ENCODE data around the gene CPS1.

DNA sequence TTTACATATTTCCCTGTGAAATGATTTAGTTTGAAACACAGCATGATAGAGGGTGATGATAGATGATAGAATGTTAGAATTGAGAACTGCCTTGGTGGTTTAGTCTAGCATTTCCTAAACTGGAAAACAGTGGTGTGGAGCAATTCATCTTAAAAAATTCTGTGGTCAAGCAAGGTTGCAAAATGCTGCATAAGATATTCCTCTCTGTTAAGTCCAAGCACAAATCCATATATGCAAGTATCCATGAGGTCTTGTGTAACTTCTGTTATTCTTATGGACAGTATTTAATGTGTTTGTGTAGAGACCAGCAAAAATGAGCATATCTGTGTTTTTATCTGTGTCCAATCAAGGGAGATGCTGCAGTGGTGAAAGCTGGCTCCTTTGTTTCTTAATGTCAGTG is 30.0 kb downstream of the CPS1 start:
- TF ChIP-seq EZH2phosphoT487 (IDR thresholded peaks at IDR 0.05; ENCODE audit: unreplicated experiment) = no peak
- TF ChIP-seq, protein P1, sequence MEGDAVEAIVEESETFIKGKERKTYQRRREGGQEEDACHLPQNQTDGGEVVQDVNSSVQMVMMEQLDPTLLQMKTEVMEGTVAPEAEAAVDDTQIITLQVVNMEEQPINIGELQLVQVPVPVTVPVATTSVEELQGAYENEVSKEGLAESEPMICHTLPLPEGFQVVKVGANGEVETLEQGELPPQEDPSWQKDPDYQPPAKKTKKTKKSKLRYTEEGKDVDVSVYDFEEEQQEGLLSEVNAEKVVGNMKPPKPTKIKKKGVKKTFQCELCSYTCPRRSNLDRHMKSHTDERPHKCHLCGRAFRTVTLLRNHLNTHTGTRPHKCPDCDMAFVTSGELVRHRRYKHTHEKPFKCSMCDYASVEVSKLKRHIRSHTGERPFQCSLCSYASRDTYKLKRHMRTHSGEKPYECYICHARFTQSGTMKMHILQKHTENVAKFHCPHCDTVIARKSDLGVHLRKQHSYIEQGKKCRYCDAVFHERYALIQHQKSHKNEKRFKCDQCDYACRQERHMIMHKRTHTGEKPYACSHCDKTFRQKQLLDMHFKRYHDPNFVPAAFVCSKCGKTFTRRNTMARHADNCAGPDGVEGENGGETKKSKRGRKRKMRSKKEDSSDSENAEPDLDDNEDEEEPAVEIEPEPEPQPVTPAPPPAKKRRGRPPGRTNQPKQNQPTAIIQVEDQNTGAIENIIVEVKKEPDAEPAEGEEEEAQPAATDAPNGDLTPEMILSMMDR (conservative IDR thresholded peaks at IDR 0.05; ENCODE audit: low read depth in 2 of 2) = no peak
- no peak for TF ChIP-seq CREB1 (CRISPR knock-in tag; IDR thresholded peaks at IDR 0.05; ENCODE audit: low read depth)
- no peak for TF ChIP-seq EZH2 (IDR thresholded peaks at IDR 0.05; ENCODE audit: low read depth, unreplicated experiment)
- TF ChIP-seq POLR2AphosphoS5 (IDR thresholded peaks at IDR 0.05; ENCODE audit: low read depth) = no peak
- TF ChIP-seq ZNF331 (CRISPR knock-in tag; IDR thresholded peaks at IDR 0.05; ENCODE audit: low read depth) = no peak
- TF ChIP-seq, protein P2, sequence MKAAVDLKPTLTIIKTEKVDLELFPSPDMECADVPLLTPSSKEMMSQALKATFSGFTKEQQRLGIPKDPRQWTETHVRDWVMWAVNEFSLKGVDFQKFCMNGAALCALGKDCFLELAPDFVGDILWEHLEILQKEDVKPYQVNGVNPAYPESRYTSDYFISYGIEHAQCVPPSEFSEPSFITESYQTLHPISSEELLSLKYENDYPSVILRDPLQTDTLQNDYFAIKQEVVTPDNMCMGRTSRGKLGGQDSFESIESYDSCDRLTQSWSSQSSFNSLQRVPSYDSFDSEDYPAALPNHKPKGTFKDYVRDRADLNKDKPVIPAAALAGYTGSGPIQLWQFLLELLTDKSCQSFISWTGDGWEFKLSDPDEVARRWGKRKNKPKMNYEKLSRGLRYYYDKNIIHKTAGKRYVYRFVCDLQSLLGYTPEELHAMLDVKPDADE (IDR thresholded peaks at IDR 0.05) = no peak
- TF ChIP-seq NANOG (IDR thresholded peaks at IDR 0.05; ENCODE audit: borderline replicate concordance) = no peak
- TF ChIP-seq JUNB (IDR thresholded peaks at IDR 0.05; ENCODE audit: unreplicated experiment) = no peak
- TF ChIP-seq, protein P3, sequence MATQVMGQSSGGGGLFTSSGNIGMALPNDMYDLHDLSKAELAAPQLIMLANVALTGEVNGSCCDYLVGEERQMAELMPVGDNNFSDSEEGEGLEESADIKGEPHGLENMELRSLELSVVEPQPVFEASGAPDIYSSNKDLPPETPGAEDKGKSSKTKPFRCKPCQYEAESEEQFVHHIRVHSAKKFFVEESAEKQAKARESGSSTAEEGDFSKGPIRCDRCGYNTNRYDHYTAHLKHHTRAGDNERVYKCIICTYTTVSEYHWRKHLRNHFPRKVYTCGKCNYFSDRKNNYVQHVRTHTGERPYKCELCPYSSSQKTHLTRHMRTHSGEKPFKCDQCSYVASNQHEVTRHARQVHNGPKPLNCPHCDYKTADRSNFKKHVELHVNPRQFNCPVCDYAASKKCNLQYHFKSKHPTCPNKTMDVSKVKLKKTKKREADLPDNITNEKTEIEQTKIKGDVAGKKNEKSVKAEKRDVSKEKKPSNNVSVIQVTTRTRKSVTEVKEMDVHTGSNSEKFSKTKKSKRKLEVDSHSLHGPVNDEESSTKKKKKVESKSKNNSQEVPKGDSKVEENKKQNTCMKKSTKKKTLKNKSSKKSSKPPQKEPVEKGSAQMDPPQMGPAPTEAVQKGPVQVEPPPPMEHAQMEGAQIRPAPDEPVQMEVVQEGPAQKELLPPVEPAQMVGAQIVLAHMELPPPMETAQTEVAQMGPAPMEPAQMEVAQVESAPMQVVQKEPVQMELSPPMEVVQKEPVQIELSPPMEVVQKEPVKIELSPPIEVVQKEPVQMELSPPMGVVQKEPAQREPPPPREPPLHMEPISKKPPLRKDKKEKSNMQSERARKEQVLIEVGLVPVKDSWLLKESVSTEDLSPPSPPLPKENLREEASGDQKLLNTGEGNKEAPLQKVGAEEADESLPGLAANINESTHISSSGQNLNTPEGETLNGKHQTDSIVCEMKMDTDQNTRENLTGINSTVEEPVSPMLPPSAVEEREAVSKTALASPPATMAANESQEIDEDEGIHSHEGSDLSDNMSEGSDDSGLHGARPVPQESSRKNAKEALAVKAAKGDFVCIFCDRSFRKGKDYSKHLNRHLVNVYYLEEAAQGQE (IDR thresholded peaks at IDR 0.05; ENCODE audit: unreplicated experiment) = no peak
- TF ChIP-seq, protein P4, sequence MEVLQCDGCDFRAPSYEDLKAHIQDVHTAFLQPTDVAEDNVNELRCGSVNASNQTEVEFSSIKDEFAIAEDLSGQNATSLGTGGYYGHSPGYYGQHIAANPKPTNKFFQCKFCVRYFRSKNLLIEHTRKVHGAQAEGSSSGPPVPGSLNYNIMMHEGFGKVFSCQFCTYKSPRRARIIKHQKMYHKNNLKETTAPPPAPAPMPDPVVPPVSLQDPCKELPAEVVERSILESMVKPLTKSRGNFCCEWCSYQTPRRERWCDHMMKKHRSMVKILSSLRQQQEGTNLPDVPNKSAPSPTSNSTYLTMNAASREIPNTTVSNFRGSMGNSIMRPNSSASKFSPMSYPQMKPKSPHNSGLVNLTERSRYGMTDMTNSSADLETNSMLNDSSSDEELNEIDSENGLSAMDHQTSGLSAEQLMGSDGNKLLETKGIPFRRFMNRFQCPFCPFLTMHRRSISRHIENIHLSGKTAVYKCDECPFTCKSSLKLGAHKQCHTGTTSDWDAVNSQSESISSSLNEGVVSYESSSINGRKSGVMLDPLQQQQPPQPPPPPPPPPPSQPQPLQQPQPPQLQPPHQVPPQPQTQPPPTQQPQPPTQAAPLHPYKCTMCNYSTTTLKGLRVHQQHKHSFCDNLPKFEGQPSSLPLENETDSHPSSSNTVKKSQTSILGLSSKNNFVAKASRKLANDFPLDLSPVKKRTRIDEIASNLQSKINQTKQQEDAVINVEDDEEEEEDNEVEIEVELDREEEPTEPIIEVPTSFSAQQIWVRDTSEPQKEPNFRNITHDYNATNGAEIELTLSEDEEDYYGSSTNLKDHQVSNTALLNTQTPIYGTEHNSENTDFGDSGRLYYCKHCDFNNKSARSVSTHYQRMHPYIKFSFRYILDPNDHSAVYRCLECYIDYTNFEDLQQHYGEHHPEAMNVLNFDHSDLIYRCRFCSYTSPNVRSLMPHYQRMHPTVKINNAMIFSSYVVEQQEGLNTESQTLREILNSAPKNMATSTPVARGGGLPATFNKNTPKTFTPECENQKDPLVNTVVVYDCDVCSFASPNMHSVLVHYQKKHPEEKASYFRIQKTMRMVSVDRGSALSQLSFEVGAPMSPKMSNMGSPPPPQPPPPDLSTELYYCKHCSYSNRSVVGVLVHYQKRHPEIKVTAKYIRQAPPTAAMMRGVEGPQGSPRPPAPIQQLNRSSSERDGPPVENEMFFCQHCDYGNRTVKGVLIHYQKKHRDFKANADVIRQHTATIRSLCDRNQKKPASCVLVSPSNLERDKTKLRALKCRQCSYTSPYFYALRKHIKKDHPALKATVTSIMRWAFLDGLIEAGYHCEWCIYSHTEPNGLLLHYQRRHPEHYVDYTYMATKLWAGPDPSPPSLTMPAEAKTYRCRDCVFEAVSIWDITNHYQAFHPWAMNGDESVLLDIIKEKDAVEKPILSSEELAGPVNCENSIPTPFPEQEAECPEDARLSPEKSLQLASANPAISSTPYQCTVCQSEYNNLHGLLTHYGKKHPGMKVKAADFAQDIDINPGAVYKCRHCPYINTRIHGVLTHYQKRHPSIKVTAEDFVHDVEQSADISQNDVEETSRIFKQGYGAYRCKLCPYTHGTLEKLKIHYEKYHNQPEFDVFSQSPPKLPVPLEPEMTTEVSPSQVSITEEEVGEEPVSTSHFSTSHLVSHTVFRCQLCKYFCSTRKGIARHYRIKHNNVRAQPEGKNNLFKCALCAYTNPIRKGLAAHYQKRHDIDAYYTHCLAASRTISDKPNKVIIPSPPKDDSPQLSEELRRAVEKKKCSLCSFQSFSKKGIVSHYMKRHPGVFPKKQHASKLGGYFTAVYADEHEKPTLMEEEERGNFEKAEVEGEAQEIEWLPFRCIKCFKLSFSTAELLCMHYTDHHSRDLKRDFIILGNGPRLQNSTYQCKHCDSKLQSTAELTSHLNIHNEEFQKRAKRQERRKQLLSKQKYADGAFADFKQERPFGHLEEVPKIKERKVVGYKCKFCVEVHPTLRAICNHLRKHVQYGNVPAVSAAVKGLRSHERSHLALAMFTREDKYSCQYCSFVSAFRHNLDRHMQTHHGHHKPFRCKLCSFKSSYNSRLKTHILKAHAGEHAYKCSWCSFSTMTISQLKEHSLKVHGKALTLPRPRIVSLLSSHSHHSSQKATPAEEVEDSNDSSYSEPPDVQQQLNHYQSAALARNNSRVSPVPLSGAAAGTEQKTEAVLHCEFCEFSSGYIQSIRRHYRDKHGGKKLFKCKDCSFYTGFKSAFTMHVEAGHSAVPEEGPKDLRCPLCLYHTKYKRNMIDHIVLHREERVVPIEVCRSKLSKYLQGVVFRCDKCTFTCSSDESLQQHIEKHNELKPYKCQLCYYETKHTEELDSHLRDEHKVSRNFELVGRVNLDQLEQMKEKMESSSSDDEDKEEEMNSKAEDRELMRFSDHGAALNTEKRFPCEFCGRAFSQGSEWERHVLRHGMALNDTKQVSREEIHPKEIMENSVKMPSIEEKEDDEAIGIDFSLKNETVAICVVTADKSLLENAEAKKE (CRISPR knock-in tag; IDR thresholded peaks at IDR 0.05) = no peak
- TF ChIP-seq STAT1 (IDR thresholded peaks at IDR 0.05; ENCODE audit: unreplicated experiment) = no peak
- TF ChIP-seq ZNF114 (CRISPR knock-in tag; IDR thresholded peaks at IDR 0.05) = no peak
